PC-9 (cell line): ENCODE results near the gene AVEN.

Experiments
- CTCF ChIP-seq: fragments of 200-600 bp; sonication (generic); conservative IDR thresholded peaks from 2 replicates; pipeline ENCODE4 v1.6.1; 2017; ENCODE audit warnings: mixed run types, antibody characterized with exemption, mild to moderate bottlenecking, moderate library complexity
- EZH2 ChIP-seq: fragments of 200-600 bp; sonication (generic); IDR thresholded peaks from 2 replicates; pipeline ENCODE4 v1.8.0; 2017; ENCODE audit warnings: antibody characterized with exemption, low read depth

DNA sequence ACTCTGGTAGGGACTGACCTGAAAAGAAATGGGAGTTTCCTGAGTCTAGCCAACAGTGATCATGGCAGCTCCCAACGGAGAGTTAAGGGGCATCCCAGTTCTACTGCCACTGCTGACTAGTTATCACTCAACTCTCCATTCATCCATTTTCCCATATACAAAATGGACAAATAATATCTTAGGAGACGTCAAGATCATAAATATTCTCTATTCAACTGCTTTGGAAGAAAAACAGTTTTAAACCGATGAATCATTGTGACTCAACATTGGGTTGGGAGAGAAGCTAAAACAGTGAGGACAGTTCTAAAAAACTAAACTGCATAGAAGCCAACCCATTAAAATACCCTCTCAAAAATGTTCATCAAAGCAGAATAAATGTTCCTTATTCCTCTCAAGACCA is 128.3 kb downstream of the AVEN start:
- no peak for TF ChIP-seq CTCF
- TF ChIP-seq EZH2: no peak
